Measurements from ENCODE around the gene GNAZ.

Gene GNAZ

DNA sequence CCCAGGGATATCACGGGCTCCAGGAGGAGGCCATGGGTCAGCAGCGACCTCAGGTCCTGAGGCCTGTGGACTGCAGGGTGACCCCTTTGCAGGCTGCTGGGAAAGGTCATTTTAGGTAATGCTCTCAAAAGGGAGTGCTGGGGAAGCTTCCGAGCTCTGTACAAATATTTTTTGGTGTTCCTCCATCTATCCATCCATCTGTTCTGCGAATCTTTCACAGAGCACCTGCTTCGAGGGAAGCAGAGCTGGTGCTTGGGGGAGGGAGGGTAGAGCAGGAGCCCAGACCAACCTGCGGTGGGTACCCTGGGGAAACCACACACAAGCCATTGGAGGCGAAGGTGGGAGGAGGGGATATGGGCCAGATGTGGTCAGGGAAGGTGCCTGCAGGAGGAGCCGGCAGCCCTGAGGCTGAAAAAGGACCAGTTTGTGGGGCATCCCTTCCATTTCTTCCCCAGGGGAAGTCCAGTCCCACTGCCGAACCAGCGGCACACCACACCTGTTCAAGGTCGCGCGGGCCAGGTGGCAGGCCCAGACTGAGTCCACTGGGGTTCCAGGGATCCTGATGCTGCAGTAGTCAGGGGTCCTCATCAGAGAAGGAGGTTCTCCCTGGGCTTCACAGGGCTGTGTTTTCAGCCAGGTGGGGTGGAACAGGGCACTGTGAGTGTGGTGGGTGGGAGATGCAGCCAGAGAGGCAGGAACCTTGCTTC is 13.1 kb downstream of the GNAZ start:
- no peaks in the 10 kb centered on the region for H3K4me1 ChIP-seq (ENCODE audit: insufficient read depth, low read length)
- H3K27me3 ChIP-seq (ENCODE audit: control insufficient read depth in 1 of 2, insufficient read depth in 2 of 2, low read length in 2 of 2) = no peaks in the 10 kb centered on the region
- no peak overlapping the region for H3K27ac ChIP-seq (ENCODE audit: low read depth, low read length)
- H3K36me3 ChIP-seq (ENCODE audit: insufficient read depth, low read length) = no peaks in the 10 kb centered on the region
- H3K9ac ChIP-seq (ENCODE audit: low read length) = no peak overlapping the region
- no peak overlapping the region for H3K4me3 ChIP-seq (ENCODE audit: low read depth in 1 of 2, low read length in 2 of 2)
- no peaks in the 10 kb centered on the region for H3K9me3 ChIP-seq (ENCODE audit: low read length)

DNA sequence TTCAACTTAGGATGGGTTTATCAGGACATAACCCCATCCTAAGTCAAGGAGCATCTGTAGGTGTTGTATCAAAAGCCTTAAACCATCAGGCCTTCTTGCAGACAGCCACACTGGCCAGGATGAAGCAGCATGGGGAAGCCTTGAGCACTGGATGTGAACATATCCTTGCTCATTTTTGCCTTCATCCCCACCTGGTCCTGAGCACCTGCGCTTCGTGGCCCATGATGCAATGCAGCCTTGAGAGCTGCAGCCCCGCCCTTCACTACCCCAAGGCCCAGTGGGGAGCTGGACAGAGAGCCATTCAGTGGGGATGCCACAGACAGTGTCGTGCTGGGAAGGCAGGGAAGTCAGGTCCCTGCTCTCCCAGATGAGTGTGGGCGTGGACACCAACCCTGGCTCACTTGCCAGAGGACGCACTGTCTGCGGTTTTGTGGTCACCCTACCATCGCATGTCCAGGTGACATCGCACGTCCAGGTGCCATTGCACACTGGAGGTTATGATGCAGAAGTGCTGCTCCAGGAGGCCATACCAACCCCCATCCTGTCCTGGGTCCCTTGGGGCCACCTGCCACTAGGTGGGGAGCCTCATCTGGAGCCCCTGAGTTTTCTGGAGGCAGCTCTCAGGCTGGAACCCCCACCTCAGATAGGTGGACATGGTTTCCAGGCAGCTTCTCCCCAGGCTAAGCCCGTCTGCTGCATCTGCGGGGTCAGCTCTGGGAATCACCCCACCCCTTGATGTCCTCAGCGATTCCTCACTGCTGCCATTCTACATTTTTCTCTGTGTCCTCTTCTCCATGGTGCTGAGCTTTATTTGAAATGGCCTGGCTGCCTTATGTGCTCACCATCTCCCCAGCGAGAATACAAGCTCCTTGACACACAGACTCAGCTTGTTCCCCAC is 14.4 kb downstream of the GNAZ start:
- no peak overlapping the region for H3K9ac ChIP-seq (ENCODE audit: low read length)
- H3K4me1 ChIP-seq (ENCODE audit: insufficient read depth, low read length) = no peaks in the 10 kb centered on the region
- no peaks in the 10 kb centered on the region for H3K27me3 ChIP-seq (ENCODE audit: control insufficient read depth in 1 of 2, insufficient read depth in 2 of 2, low read length in 2 of 2)
- no peak overlapping the region for H3K4me3 ChIP-seq (ENCODE audit: low read depth in 1 of 2, low read length in 2 of 2)
- no peaks in the 10 kb centered on the region for H3K9me3 ChIP-seq (ENCODE audit: low read length)
- no peaks in the 10 kb centered on the region for H3K36me3 ChIP-seq (ENCODE audit: insufficient read depth, low read length)
- H3K27ac ChIP-seq (ENCODE audit: low read depth, low read length) = no peak overlapping the region

DNA sequence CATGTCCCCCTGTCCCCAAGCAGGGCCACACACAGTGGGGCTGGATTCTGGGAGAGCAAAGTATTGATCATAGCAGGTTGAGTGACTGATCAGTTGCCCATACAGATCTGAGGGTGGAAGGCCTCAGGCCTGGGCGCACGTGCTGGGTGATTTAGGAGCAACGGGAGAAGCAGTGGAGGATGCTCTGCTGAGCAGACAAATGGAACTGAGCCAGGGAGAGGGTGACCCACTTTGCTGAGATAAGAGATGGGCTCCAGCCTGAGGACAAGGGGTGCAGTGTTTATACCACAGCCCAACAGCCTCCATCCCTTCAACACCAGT is 15.0 kb downstream of the GNAZ start:
- Histone ChIP-seq H3K4me1 (ENCODE audit: insufficient read depth, low read length) (no peaks in the 10 kb centered on the region), H3K27ac (ENCODE audit: low read depth, low read length) (no peak overlapping the region), H3K9ac (ENCODE audit: low read length) (no peak overlapping the region), H3K9me3 (ENCODE audit: low read length) (no peaks in the 10 kb centered on the region), H3K27me3 (ENCODE audit: control insufficient read depth in 1 of 2, insufficient read depth in 2 of 2, low read length in 2 of 2) (no peaks in the 10 kb centered on the region), H3K4me3 (ENCODE audit: low read depth in 1 of 2, low read length in 2 of 2) (no peak overlapping the region), H3K36me3 (ENCODE audit: insufficient read depth, low read length) (no peaks in the 10 kb centered on the region)

DNA sequence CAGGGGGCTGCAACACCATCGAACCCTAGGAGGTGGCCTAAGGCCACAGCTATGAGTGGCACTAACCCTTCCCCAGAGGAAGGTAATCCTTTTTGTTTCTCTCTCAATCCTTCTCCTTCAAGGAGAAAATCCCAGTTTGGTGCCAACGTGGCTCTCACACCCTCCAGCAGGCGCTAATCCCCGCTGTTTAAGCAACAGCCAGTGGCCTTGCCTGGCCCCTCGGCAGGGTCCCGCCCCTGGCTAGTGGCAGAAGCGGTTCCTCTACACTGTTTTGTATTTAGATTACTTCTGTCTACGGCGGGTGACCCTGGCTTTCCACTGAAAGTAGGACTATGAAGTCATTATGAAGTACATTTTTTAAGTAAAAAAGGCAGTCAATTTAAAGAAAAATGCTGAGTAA is 15.5 kb downstream of the GNAZ start:
- no peaks in the 10 kb centered on the region for H3K36me3 ChIP-seq (ENCODE audit: insufficient read depth, low read length)
- no peaks in the 10 kb centered on the region for H3K4me1 ChIP-seq (ENCODE audit: insufficient read depth, low read length)
- no peak overlapping the region for H3K4me3 ChIP-seq (ENCODE audit: low read depth in 1 of 2, low read length in 2 of 2)
- no peaks in the 10 kb centered on the region for H3K27me3 ChIP-seq (ENCODE audit: control insufficient read depth in 1 of 2, insufficient read depth in 2 of 2, low read length in 2 of 2)
- no peaks in the 10 kb centered on the region for H3K9me3 ChIP-seq (ENCODE audit: low read length)
- no peak overlapping the region for H3K9ac ChIP-seq (ENCODE audit: low read length)
- H3K27ac ChIP-seq (ENCODE audit: low read depth, low read length) = no peak overlapping the region

- Histone ChIP-seq H3K36me3 (ENCODE audit: insufficient read depth, low read length) (no peaks in the 10 kb centered on the region), H3K27ac (ENCODE audit: low read depth, low read length) (no peak overlapping the region), H3K4me3 (ENCODE audit: low read depth in 1 of 2, low read length in 2 of 2) (no peak overlapping the region), H3K4me1 (ENCODE audit: insufficient read depth, low read length) (no peaks in the 10 kb centered on the region), H3K9me3 (ENCODE audit: low read length) (no peaks in the 10 kb centered on the region), H3K9ac (ENCODE audit: low read length) (no peak overlapping the region), H3K27me3 (ENCODE audit: control insufficient read depth in 1 of 2, insufficient read depth in 2 of 2, low read length in 2 of 2) (no peaks in the 10 kb centered on the region)
Measured at GRCh38 chr22:23086263-23086662, 15.9 kb downstream of the GNAZ start.

DNA sequence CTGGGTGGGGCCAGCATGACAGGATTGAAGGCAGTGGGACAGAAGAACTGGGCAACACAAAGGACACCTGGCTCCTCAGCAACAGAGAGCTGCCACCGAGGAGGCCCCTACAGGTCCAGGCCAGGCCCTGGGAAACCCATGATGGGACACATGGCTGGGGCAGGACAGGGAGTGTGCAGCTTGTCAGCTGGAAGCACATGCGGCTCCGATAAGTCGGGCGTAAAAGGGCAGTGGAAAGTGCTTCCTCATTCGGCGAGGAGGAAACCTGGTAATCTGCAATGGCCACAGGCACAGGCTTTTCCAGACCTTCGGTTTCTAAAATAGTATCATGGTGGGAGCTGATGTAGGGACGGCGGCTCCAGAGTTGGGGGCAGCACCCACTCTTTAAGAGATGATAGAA is 16.5 kb downstream of the GNAZ start:
- Histone ChIP-seq H3K27ac (ENCODE audit: low read depth, low read length) (no peak overlapping the region), H3K36me3 (ENCODE audit: insufficient read depth, low read length) (no peaks in the 10 kb centered on the region), H3K9ac (ENCODE audit: low read length) (no peak overlapping the region), H3K27me3 (ENCODE audit: control insufficient read depth in 1 of 2, insufficient read depth in 2 of 2, low read length in 2 of 2) (no peaks in the 10 kb centered on the region), H3K4me3 (ENCODE audit: low read depth in 1 of 2, low read length in 2 of 2) (no peak overlapping the region), H3K9me3 (ENCODE audit: low read length) (no peaks in the 10 kb centered on the region), H3K4me1 (ENCODE audit: insufficient read depth, low read length) (no peaks in the 10 kb centered on the region)

DNA sequence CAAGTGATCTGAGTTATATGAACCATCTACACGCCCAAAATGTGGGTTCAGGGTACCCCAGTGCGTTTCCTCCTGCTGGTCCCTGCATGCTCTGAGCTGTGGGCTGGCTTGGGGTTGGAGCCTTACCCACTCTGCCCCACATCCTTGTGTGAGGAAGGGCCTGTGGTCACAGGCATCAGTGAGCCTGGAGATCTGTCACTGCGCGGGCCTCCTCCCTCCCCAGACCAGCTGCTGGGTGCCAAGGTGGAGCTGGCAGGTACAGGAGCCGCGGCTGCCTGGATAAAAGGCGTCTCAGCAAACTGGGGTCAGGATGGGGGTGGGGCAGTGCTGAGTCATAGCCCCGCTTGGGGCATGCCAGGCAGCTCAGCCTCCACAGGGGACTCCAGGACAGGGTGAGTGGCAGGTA is 17.9 kb downstream of the GNAZ start:
- H3K27ac ChIP-seq (ENCODE audit: low read depth, low read length) = no peak overlapping the region
- no peak overlapping the region for H3K9ac ChIP-seq (ENCODE audit: low read length)
- H3K9me3 ChIP-seq (ENCODE audit: low read length) = no peaks in the 10 kb centered on the region
- no peak overlapping the region for H3K4me3 ChIP-seq (ENCODE audit: low read depth in 1 of 2, low read length in 2 of 2)
- H3K4me1 ChIP-seq (ENCODE audit: insufficient read depth, low read length) = no peaks in the 10 kb centered on the region
- no peaks in the 10 kb centered on the region for H3K36me3 ChIP-seq (ENCODE audit: insufficient read depth, low read length)
- H3K27me3 ChIP-seq (ENCODE audit: control insufficient read depth in 1 of 2, insufficient read depth in 2 of 2, low read length in 2 of 2) = no peaks in the 10 kb centered on the region

DNA sequence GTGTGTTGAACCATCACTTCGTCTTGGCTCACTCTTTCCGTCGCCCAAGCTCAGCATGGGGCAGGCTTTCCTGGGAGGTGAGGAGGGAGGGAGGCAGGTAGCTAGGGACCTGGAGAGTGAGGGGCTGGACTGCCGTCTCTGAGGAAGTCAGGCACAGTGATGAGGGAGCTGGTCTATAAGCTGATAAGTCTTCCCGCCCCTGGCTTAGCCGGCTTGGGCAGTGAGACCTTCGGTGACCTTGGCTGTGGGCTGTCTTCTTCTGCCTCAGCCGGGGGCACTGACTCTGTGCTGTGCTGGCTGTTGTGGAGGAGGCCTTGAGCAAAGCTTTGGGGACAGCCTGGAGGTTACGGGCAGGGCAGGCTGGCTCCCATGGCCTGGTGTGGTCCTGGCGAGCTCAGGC is 18.7 kb downstream of the GNAZ start:
- Histone ChIP-seq H3K36me3 (ENCODE audit: insufficient read depth, low read length) (no peaks in the 10 kb centered on the region), H3K9me3 (ENCODE audit: low read length) (no peaks in the 10 kb centered on the region), H3K4me1 (ENCODE audit: insufficient read depth, low read length) (no peaks in the 10 kb centered on the region), H3K27ac (ENCODE audit: low read depth, low read length) (no peak overlapping the region), H3K4me3 (ENCODE audit: low read depth in 1 of 2, low read length in 2 of 2) (no peak overlapping the region), H3K27me3 (ENCODE audit: control insufficient read depth in 1 of 2, insufficient read depth in 2 of 2, low read length in 2 of 2) (no peaks in the 10 kb centered on the region), H3K9ac (ENCODE audit: low read length) (no peak overlapping the region)

DNA sequence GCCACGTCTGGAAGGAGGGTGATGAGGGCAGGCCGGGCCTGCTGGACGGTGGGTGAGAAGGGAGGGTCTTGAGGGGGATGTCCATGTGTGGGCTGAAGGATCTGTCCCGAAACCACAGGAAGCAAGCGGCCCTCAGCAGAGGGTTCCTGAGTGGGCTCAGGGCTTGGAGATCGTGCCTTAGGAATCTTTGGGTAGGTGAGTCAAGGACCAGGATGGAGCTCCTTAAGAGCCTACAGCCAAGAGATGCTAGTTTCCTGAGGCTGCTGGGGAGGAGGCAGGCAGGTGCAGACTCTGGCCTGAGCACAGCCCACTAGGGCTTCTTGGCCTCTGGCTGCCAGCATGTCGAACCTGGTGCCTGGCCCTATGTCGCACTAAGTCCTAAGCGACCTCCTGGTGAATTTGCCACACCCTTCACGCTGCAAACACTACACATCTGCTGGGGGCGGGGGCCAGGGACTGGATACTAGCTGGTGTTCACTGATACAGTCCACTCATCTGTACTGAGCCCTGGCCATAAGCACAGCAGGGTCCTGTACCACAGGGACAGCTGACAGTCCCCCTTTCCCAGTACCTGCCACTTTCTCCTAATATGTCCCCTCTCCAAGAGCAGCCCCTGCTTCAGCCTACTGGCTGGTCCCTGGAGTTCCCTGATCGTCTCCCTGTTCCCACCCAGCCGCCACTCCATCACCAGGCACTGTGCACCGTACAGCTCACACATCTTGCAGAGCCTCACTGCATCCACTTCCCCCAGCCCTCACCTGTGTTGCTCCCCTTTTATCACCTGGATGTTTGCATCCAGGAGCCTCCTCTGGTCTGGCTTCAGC is 19.5 kb downstream of the GNAZ start:
- Histone ChIP-seq H3K27me3 (ENCODE audit: control insufficient read depth in 1 of 2, insufficient read depth in 2 of 2, low read length in 2 of 2) (no peaks in the 10 kb centered on the region), H3K4me3 (ENCODE audit: low read depth in 1 of 2, low read length in 2 of 2) (no peak overlapping the region), H3K9ac (ENCODE audit: low read length) (no peak overlapping the region), H3K4me1 (ENCODE audit: insufficient read depth, low read length) (no peaks in the 10 kb centered on the region), H3K36me3 (ENCODE audit: insufficient read depth, low read length) (no peaks in the 10 kb centered on the region), H3K9me3 (ENCODE audit: low read length) (no peaks in the 10 kb centered on the region), H3K27ac (ENCODE audit: low read depth, low read length) (no peak overlapping the region)

DNA sequence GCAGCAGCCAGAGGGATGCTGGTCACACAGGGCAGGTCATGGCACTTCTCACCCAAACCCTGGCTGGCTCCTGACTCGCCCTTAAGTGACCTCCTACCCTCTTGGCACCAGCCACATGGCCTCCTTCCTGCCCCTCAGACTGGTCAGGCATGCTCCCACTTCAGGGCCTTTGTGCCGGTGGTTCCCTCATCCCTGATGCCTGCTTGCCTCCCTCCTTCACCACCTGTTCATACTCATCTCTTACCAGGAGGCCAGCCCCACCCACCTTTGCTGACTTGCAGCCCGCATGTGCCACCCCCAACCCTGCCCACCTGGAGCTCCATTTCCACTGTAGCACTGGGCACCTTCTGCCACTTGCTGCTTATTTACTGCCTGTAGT is 20.1 kb downstream of the GNAZ start:
- H3K27me3 ChIP-seq (ENCODE audit: control insufficient read depth in 1 of 2, insufficient read depth in 2 of 2, low read length in 2 of 2) = no peaks in the 10 kb centered on the region
- no peak overlapping the region for H3K27ac ChIP-seq (ENCODE audit: low read depth, low read length)
- no peaks in the 10 kb centered on the region for H3K9me3 ChIP-seq (ENCODE audit: low read length)
- H3K9ac ChIP-seq (ENCODE audit: low read length) = no peak overlapping the region
- no peaks in the 10 kb centered on the region for H3K4me1 ChIP-seq (ENCODE audit: insufficient read depth, low read length)
- H3K4me3 ChIP-seq (ENCODE audit: low read depth in 1 of 2, low read length in 2 of 2) = no peak overlapping the region
- no peaks in the 10 kb centered on the region for H3K36me3 ChIP-seq (ENCODE audit: insufficient read depth, low read length)

GRCh38 chr22:23091760-23092159 is 21.4 kb downstream of the GNAZ start:
- H3K36me3 ChIP-seq (ENCODE audit: insufficient read depth, low read length) = no peaks in the 10 kb centered on the region
- no peaks in the 10 kb centered on the region for H3K4me1 ChIP-seq (ENCODE audit: insufficient read depth, low read length)
- no peak overlapping the region for H3K27ac ChIP-seq (ENCODE audit: low read depth, low read length)
- no peaks in the 10 kb centered on the region for H3K9me3 ChIP-seq (ENCODE audit: low read length)
- H3K27me3 ChIP-seq (ENCODE audit: control insufficient read depth in 1 of 2, insufficient read depth in 2 of 2, low read length in 2 of 2) = no peaks in the 10 kb centered on the region
- no peak overlapping the region for H3K4me3 ChIP-seq (ENCODE audit: low read depth in 1 of 2, low read length in 2 of 2)
- no peak overlapping the region for H3K9ac ChIP-seq (ENCODE audit: low read length)

All from muscle layer of colon (tissue), 2 donors.